BLaER1 (cell line): ENCODE measurements around the gene GPR107.

ENCODE experiments used
- H3K27ac ChIP-seq: shearing (Covaris generic); formaldehyde crosslinking; 2 replicates; pipeline ENCODE4 v1.8.1; 2022
- H3K27me3 ChIP-seq: shearing (Covaris generic); formaldehyde crosslinking; 2 replicates; pipeline ENCODE4 v1.8.1; 2022
- H3K36me3 ChIP-seq: shearing (Covaris generic); formaldehyde crosslinking; 2 replicates; pipeline ENCODE4 v1.8.1; 2022
- H3K4me1 ChIP-seq: shearing (Covaris generic); formaldehyde crosslinking; 2 replicates; pipeline ENCODE4 v1.8.1; 2022
- H3K4me2 ChIP-seq: shearing (Covaris generic); formaldehyde crosslinking; 2 replicates; pipeline ENCODE4 v1.8.1; 2022
- H3K4me3 ChIP-seq: shearing (Covaris generic); formaldehyde crosslinking; 2 replicates; pipeline ENCODE4 v1.8.1; 2022
- H3K9ac ChIP-seq: shearing (Covaris generic); formaldehyde crosslinking; 2 replicates; pipeline ENCODE4 v1.8.1; 2022
- H3K9me3 ChIP-seq: shearing (Covaris generic); formaldehyde crosslinking; 2 replicates; pipeline ENCODE4 v1.8.1; 2022
- H4K20me1 ChIP-seq: shearing (Covaris generic); formaldehyde crosslinking; 2 replicates; pipeline ENCODE4 v1.8.1; 2022
- Cebpa-rat ChIP-seq: shearing (Covaris generic); IDR thresholded peaks from 2 replicates; pipeline ENCODE4 v1.8.1; 2022

The GPR107 gene

DNA sequence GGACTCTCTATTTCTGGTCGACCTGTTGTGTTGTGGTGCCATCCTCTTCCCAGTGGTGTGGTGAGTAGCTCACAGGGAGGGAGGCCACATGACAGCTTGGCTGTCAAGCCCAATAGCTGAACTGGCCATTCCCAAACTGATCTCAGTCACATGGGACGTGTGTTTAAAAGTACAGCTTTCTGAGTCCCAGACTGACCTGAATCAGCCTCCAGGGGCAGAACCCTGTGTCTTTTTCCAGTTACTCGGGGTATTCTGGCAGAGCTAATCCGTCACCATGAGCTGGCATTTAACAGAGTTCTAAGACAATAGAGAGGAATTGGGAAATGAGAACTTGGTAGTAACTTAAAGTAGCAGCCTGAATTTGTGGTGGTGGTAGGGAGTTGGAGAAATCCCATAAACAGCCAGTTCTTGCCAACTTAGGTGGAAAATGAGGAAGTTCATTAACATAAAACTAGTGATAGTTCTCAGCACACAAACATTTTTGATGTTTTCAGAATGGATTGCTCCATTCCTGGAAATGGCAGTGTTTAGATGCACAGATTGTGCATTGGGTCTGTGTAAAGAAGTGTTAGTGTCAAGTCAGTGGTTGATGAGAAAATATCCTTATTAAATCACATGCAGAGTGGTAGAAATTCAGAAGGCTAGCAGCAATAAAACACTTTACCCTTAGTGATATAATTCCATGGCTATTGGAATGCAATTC lies 50.9 kb downstream of the GPR107 start:
- Histone ChIP-seq H3K4me2 (no peak overlapping the region), H3K4me1 (no peaks in the 10 kb centered on the region), H3K9ac (no peak overlapping the region), H3K27me3 (no peaks in the 10 kb centered on the region), H3K36me3 (peaks cover 95% of the 10 kb centered on the region), H3K27ac (no peak overlapping the region), H3K9me3 (no peaks in the 10 kb centered on the region), H4K20me1 (no peaks in the 10 kb centered on the region), H3K4me3 (no peak overlapping the region)
- TF ChIP-seq Cebpa-rat, result no peak

DNA sequence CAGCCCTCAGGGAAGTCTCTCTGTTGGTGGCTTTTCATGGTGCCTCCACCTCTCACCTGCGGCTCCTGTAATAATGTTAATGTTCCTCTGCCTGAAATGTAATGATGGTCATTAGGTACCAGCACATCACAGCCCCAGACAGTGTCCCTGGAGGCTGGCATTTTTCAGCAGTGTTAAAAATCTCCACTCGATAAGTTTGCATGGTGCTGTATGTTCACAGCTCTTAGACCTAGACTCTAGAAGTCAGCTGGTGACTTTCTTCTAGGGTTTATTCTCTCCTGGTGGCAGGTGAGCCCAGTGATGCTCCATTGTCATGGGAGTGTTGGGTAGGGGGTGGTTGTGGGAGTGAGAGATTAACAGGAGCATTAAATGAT lies 53.1 kb downstream of the GPR107 start:
- no peaks in the 10 kb centered on the region for H3K4me1 ChIP-seq
- no peaks in the 10 kb centered on the region for H4K20me1 ChIP-seq
- H3K4me3 ChIP-seq, result no peak overlapping the region
- no peaks in the 10 kb centered on the region for H3K27me3 ChIP-seq
- no peak for TF ChIP-seq Cebpa-rat
- H3K9me3 ChIP-seq, result no peaks in the 10 kb centered on the region
- no peak overlapping the region for H3K4me2 ChIP-seq
- H3K27ac ChIP-seq, result no peak overlapping the region
- H3K36me3 ChIP-seq, result peaks cover 96% of the 10 kb centered on the region
- H3K9ac ChIP-seq, result no peak overlapping the region

- no peaks in the 10 kb centered on the region for H4K20me1 ChIP-seq
- no peaks in the 10 kb centered on the region for H3K9me3 ChIP-seq
- H3K9ac ChIP-seq, result no peak overlapping the region
- H3K27me3 ChIP-seq, result no peaks in the 10 kb centered on the region
- TF ChIP-seq Cebpa-rat, result no peak
- no peak overlapping the region for H3K4me2 ChIP-seq
- no peak overlapping the region for H3K27ac ChIP-seq
- no peaks in the 10 kb centered on the region for H3K4me1 ChIP-seq
- H3K4me3 ChIP-seq, result no peak overlapping the region
- H3K36me3 ChIP-seq, result peaks cover 96% of the 10 kb centered on the region
Observed at GRCh38 chr9:130107234-130107861, 53.6 kb downstream of the GPR107 start.

DNA sequence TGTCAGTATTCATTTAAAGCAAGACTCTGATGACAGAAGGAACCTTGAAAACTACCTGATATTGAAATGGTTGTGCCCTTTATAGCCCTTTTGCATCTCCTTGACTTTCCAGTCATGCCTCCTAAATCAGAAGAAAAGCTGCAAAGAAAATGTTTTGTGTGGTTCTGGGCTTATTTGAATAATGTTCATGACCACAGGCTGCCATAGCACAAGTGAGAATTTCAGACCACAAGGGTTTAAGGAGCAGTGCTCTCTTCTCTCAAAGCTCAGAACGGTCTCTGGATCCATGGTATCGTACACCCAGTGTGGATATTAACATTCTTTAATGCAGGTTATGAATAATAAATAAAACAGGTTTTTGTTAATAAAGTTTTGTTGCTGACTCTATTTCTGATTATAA lies 54.2 kb downstream of the GPR107 start:
- Histone ChIP-seq H4K20me1 (no peaks in the 10 kb centered on the region), H3K4me3 (no peak overlapping the region), H3K9ac (no peak overlapping the region), H3K4me2 (no peak overlapping the region), H3K36me3 (peaks cover 96% of the 10 kb centered on the region), H3K27me3 (no peaks in the 10 kb centered on the region), H3K4me1 (no peaks in the 10 kb centered on the region), H3K9me3 (no peaks in the 10 kb centered on the region), H3K27ac (no peak overlapping the region)
- TF ChIP-seq Cebpa-rat, result no peak

- Histone ChIP-seq H3K27me3 (no peaks in the 10 kb centered on the region), H3K4me2 (no peak overlapping the region), H3K9ac (no peak overlapping the region), H3K27ac (no peak overlapping the region), H3K4me3 (no peak overlapping the region), H3K36me3 (peaks cover 81% of the 10 kb centered on the region), H3K9me3 (no peaks in the 10 kb centered on the region), H3K4me1 (no peaks in the 10 kb centered on the region), H4K20me1 (no peaks in the 10 kb centered on the region)
- TF ChIP-seq Cebpa-rat, result no peak
Observed at GRCh38 chr9:130110166-130110565, 56.5 kb downstream of the GPR107 start.

GRCh38 chr9:130110596-130111021 lies 56.9 kb downstream of the GPR107 start:
- no peaks in the 10 kb centered on the region for H3K9me3 ChIP-seq
- H3K27me3 ChIP-seq, result no peaks in the 10 kb centered on the region
- H4K20me1 ChIP-seq, result no peaks in the 10 kb centered on the region
- no peak overlapping the region for H3K4me2 ChIP-seq
- H3K9ac ChIP-seq, result no peak overlapping the region
- H3K36me3 ChIP-seq, result peaks cover 80% of the 10 kb centered on the region
- H3K4me3 ChIP-seq, result no peak overlapping the region
- no peaks in the 10 kb centered on the region for H3K4me1 ChIP-seq
- H3K27ac ChIP-seq, result no peak overlapping the region
- TF ChIP-seq Cebpa-rat, result no peak

GRCh38 chr9:130111786-130112537 lies 58.3 kb downstream of the GPR107 start:
- no peak overlapping the region for H3K4me2 ChIP-seq
- no peaks in the 10 kb centered on the region for H4K20me1 ChIP-seq
- H3K9me3 ChIP-seq, result no peaks in the 10 kb centered on the region
- TF ChIP-seq Cebpa-rat, result no peak
- H3K27me3 ChIP-seq, result no peaks in the 10 kb centered on the region
- no peak overlapping the region for H3K27ac ChIP-seq
- H3K9ac ChIP-seq, result no peak overlapping the region
- H3K36me3 ChIP-seq, result peaks cover 76% of the 10 kb centered on the region
- no peak overlapping the region for H3K4me3 ChIP-seq
- H3K4me1 ChIP-seq, result no peaks in the 10 kb centered on the region

GRCh38 chr9:130112538-130113151 lies 58.9 kb downstream of the GPR107 start:
- peaks cover 77% of the 10 kb centered on the region for H3K36me3 ChIP-seq
- H3K27me3 ChIP-seq, result no peaks in the 10 kb centered on the region
- H3K4me1 ChIP-seq, result no peaks in the 10 kb centered on the region
- H3K9me3 ChIP-seq, result no peaks in the 10 kb centered on the region
- peaks cover 6% of the 10 kb centered on the region; the same call in 1 of the 2 replicates for H4K20me1 ChIP-seq
- H3K27ac ChIP-seq, result no peak overlapping the region
- TF ChIP-seq Cebpa-rat, result no peak
- no peak overlapping the region for H3K4me2 ChIP-seq
- no peak overlapping the region for H3K4me3 ChIP-seq
- no peak overlapping the region for H3K9ac ChIP-seq

- H4K20me1 ChIP-seq, result peaks cover 18% of the 10 kb centered on the region; the same call in 1 of the 2 replicates
- peaks cover 77% of the 10 kb centered on the region for H3K36me3 ChIP-seq
- H3K27me3 ChIP-seq, result no peaks in the 10 kb centered on the region
- H3K27ac ChIP-seq, result no peak overlapping the region
- H3K9me3 ChIP-seq, result no peaks in the 10 kb centered on the region
- no peak for TF ChIP-seq Cebpa-rat
- H3K4me2 ChIP-seq, result no peak overlapping the region
- H3K9ac ChIP-seq, result no peak overlapping the region
- no peak overlapping the region for H3K4me3 ChIP-seq
- no peaks in the 10 kb centered on the region for H3K4me1 ChIP-seq
Observed at GRCh38 chr9:130114741-130115140, 61.0 kb downstream of the GPR107 start.
